ENCODE measurements around the gene RASL12. TPM values are rescaled to one million over a fixed set of nuclear protein-coding genes. Genes with fewer than 3 reads are reported as not detected.
"Not testable (repeated sequence)": the region's sequence is repeated elsewhere in the genome, so short reads cannot be mapped to it uniquely, and the experiment has no call there.

Gene RASL12
- total and polyA plus RNA-seq, 2 of the 8 experiments (the other 6 are each of a cell fraction or from before 2014, with no cell fraction given), result 9.5 to 10.3 TPM

DNA sequence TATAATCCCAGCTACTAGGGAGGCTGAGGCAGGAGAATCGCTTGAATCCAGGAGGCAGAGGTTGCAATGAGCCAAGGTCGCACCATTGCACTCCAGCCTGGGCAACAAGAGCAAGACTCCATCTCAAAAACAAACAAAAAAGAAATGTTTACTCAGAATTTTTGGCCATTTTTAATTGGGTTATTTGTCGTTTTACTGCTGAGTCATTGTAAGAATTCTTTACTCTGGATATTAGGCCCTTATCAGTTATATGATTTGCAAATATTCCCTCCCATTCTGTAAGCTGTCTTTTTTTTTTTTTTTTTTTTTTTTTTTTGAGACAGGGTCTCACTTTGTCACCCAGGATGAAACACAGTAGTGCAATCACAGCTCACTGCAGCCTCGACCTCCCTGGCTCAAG, 56.6 kb downstream of the RASL12 start:
- not testable (repeated sequence) for H3K79me2 ChIP-seq (ENCODE audit: control insufficient read depth in 1 of 2, insufficient read depth in 2 of 2, low read length in 2 of 2); H3K4me3 ChIP-seq (ENCODE audit: extremely low read depth in 1 of 4, insufficient read depth in 2 of 4, low read depth in 3 of 4, low read length in 4 of 4); H3K18ac ChIP-seq (ENCODE audit: extremely low read depth, low read length); H2BK5ac ChIP-seq (ENCODE audit: low read depth, low read length); H3K27ac ChIP-seq (ENCODE audit: low read depth, low read length); H2BK20ac ChIP-seq (ENCODE audit: low read length); H3K4ac ChIP-seq (replicated peaks; ENCODE audit: insufficient read length, low read depth, low read length); DNase-seq (ENCODE audit: low read depth in 1 of 2, low spot score in 2 of 2); FAIRE-seq; H3K27me3 ChIP-seq (replicated peaks in 1 of 4; ENCODE audit: control insufficient read depth in 3 of 4, extremely low read depth in 1 of 4, insufficient read depth in 3 of 4, low read length in 3 of 4); H3K23ac ChIP-seq (ENCODE audit: insufficient read length); H3K4me1 ChIP-seq (replicated peaks in 1 of 4; ENCODE audit: control insufficient read depth in 3 of 4, insufficient read depth in 4 of 4, low read length in 3 of 4); H3K56ac ChIP-seq (replicated peaks; ENCODE audit: insufficient read length, low read depth, low read length); H2BK120ac ChIP-seq (replicated peaks; ENCODE audit: low read depth, low read length); H4K91ac ChIP-seq (replicated peaks; ENCODE audit: insufficient read length, low read length); H2AK5ac ChIP-seq (ENCODE audit: low read depth, low read length); H2BK12ac ChIP-seq (ENCODE audit: low read depth, low read length); H2BK15ac ChIP-seq (ENCODE audit: low read length); H4K5ac ChIP-seq (ENCODE audit: insufficient read length, low read depth, low read length); H3K4me2 ChIP-seq (ENCODE audit: insufficient read depth in 1 of 2, low read depth in 2 of 2, low read length in 2 of 2); H3K14ac ChIP-seq (ENCODE audit: insufficient read length); H3K23me2 ChIP-seq (ENCODE audit: low read depth, low read length); H3K79me1 ChIP-seq (ENCODE audit: low read depth, low read length); H3K9me3 ChIP-seq (ENCODE audit: insufficient read depth in 2 of 2, low read depth in 1 of 2, low read length in 1 of 2); H4K20me1 ChIP-seq (replicated peaks in 1 of 2; ENCODE audit: control insufficient read depth in 1 of 2, insufficient read depth in 2 of 2, low read length in 2 of 2); H3K9ac ChIP-seq (replicated peaks in 1 of 4; ENCODE audit: extremely low read depth in 1 of 4, low read depth in 3 of 4, low read length in 3 of 4); H4K8ac ChIP-seq (ENCODE audit: extremely low read depth, insufficient read depth, low read length); H2AFZ ChIP-seq (ENCODE audit: low read length)
- ChIA-PET CTCF (ENCODE audit: partially characterized antibody) (interaction anchor here (0.6 to 1.1 kb wide), 4 partner anchors 10 to 201 kb away, joined by 3 to 6 read pairs (median 4); no protein-coding TSS in a partner anchor), POLR2A (ENCODE audit: partially characterized antibody) (interaction anchor here (0.6 kb wide), 1 partner anchor 122 kb away, joined by 3 read pairs; no protein-coding TSS in a partner anchor)
- TF ChIP-seq MAFK (IDR thresholded peaks at IDR 0.05; ENCODE audit: low read depth, low read length), result peak; percentile 26; the same call in 1 of the 2 replicates
- 85% methylated on average over 4 of the region's 4 CpGs; no CpG with 5 or more reads in 1 of the 2 experiments for WGBS, 2 experiments (ENCODE audit: extremely low coverage in 1 of 2, insufficient coverage in 1 of 2, insufficient read length in 1 of 2, insufficient replicate concordance in 2 of 2, low coverage in 1 of 2, low lambda C conversion rate in 2 of 2, missing lambda C conversion rate in 1 of 2)
- H3K36me3 ChIP-seq (ENCODE audit: control insufficient read depth in 2 of 4, insufficient read depth in 4 of 4, low read length in 3 of 4), result peaks cover 0 to 22% (median 11%) of the 10 kb centered on the region in 4 experiments; a peak in 6 of 8 replicates
